ENCODE measurements around the gene CSTPP1.

CSTPP1 gene

DNA sequence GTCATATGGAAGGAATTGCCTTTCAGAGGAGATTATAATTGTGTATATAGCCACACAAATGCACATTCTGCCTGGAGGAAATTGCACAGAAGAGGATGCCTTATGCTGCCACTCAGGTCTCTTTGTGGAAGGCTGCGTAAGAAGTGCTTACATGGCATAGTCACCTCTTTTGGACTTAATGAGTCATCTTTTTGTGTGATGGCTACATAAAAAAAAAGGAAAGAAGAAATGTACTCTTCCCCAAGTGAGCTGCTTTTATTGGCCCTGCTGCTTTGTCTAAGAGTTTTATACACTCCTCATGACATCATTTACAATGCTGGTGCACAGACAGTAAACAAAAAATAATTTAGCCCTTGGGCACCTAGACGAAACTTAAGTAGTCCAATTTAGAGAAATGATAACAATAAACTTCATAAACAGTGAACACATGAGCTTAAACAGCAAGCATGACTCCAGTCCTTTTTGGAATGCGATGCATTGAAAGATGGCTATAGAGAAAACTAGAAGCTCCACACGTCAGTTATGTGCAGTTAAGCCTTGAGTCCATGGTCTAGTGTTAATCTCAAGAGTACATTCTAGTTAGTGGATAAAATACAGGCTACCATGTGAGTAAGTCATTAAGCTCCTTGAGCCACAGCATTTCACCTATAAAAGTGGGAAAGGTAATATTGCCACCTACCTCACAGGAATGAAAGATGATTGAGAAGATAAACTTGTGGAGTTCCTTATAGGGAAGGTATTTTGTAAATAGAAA is 12.0 kb downstream of the CSTPP1 start:
- TF ChIP-seq, protein P1, sequence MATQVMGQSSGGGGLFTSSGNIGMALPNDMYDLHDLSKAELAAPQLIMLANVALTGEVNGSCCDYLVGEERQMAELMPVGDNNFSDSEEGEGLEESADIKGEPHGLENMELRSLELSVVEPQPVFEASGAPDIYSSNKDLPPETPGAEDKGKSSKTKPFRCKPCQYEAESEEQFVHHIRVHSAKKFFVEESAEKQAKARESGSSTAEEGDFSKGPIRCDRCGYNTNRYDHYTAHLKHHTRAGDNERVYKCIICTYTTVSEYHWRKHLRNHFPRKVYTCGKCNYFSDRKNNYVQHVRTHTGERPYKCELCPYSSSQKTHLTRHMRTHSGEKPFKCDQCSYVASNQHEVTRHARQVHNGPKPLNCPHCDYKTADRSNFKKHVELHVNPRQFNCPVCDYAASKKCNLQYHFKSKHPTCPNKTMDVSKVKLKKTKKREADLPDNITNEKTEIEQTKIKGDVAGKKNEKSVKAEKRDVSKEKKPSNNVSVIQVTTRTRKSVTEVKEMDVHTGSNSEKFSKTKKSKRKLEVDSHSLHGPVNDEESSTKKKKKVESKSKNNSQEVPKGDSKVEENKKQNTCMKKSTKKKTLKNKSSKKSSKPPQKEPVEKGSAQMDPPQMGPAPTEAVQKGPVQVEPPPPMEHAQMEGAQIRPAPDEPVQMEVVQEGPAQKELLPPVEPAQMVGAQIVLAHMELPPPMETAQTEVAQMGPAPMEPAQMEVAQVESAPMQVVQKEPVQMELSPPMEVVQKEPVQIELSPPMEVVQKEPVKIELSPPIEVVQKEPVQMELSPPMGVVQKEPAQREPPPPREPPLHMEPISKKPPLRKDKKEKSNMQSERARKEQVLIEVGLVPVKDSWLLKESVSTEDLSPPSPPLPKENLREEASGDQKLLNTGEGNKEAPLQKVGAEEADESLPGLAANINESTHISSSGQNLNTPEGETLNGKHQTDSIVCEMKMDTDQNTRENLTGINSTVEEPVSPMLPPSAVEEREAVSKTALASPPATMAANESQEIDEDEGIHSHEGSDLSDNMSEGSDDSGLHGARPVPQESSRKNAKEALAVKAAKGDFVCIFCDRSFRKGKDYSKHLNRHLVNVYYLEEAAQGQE (IDR thresholded peaks at IDR 0.05; ENCODE audit: insufficient read depth in 1 of 2, low read depth in 2 of 2, low read length in 2 of 2) = no peak
- TF ChIP-seq FOXP2 (optimal IDR thresholded peaks at IDR 0.05; ENCODE audit: borderline replicate concordance, extremely low read depth, extremely low read length, insufficient read depth) = no peak
- no peak for TF ChIP-seq POLR2AphosphoS5 (IDR thresholded peaks at IDR 0.05; ENCODE audit: low read depth, low read length)
- TF ChIP-seq SIN3A (IDR thresholded peaks at IDR 0.05; ENCODE audit: borderline replicate concordance, insufficient read depth, low read length) = no peak
- no peak for TF ChIP-seq TAF1 (IDR thresholded peaks at IDR 0.05; ENCODE audit: borderline replicate concordance, insufficient read depth, low read length)

DNA sequence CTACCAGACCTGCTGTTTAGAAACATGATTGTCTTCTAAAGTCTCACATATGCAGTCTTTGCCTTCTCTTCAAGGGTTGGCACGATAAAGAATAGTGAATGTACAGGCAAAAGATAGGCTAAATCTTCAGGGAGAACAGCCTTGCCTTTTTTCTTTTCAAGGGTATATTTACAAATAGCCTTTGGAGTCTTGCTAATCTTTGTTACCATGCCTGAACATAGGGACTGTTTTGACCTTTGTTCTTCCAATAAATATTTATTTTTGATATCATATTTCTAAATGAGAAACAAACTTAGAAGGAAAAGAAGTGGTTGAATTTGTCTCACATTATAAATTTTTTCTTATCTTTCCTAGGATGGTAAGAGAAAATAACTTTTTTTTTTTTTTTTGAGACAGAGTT is 12.7 kb downstream of the CSTPP1 start:
- no peak for TF ChIP-seq POLR2AphosphoS5 (IDR thresholded peaks at IDR 0.05; ENCODE audit: low read depth, low read length)

DNA sequence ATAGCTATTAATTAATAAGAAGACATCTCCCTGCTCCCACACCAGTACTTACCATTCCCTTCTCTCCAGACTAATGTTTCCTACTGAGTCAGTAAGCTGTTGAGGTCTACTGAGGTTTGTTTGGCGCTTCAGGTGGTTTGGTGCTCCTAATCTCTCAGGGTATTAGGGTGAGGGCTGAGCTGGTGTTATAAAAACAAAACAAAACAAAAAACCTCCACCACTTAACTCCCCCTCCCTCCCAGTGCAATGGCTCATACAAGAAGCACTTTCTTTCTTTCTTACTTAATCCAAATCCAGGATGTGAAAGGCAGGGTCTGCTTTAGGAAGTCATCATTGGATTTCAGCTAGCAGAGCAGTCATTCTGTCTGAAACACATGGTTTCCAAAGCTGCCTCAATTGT is 15.3 kb downstream of the CSTPP1 start:
- TF ChIP-seq FOXP2 (optimal IDR thresholded peaks at IDR 0.05; ENCODE audit: borderline replicate concordance, extremely low read depth, extremely low read length, insufficient read depth) (no peak), POLR2AphosphoS5 (IDR thresholded peaks at IDR 0.05; ENCODE audit: low read depth, low read length) (no peak)
- TF ChIP-seq, protein P1 (IDR thresholded peaks at IDR 0.05; ENCODE audit: insufficient read depth in 1 of 2, low read depth in 2 of 2, low read length in 2 of 2) = no peak

DNA sequence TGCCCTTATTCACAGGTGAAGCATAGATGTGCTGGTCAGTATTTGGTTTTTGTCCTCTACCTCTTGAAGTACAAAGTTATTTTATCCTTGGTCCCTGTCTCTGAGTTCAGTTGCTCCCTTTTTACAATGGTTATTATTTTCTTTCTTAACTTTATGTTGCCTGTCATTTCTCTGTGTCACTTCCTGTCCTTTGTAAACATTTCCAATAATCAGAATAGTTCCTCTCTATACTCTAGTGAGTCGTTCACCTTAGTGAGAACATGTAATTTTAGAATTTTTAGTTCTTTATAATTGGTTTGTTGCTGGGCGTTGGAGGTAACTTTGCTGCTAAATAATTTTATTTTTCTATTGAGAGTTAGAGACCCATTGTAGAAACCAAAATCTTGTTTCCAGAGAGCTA is 16.0 kb downstream of the CSTPP1 start:
- TF ChIP-seq FOXP2 (optimal IDR thresholded peaks at IDR 0.05; ENCODE audit: borderline replicate concordance, extremely low read depth, extremely low read length, insufficient read depth) (no peak), TAF1 (IDR thresholded peaks at IDR 0.05; ENCODE audit: borderline replicate concordance, insufficient read depth, low read length) (no peak), SIN3A (IDR thresholded peaks at IDR 0.05; ENCODE audit: borderline replicate concordance, insufficient read depth, low read length) (no peak), POLR2AphosphoS5 (IDR thresholded peaks at IDR 0.05; ENCODE audit: low read depth, low read length) (no peak)
- TF ChIP-seq, protein P1 (IDR thresholded peaks at IDR 0.05; ENCODE audit: insufficient read depth in 1 of 2, low read depth in 2 of 2, low read length in 2 of 2) = no peak

DNA sequence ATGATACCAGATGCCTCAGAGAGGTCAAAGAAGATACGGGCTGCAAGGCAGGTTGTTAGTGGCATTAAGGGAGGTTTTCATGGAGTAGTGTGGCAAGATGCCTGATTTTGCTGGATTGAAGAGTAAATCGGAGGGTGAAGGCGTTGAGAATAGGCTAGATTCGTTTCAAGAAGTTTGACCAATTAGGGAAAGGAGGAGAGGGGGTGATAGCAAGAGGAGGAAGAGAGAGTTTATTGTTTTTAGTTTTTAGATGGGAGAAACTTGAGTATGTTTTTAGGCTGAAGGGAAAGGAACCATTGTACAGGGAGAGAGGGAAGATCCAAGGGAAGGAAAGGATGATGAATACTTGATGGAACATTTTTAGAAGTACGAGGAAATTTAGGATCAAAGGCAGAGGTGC is 16.5 kb downstream of the CSTPP1 start:
- TF ChIP-seq, protein P1 (IDR thresholded peaks at IDR 0.05; ENCODE audit: insufficient read depth in 1 of 2, low read depth in 2 of 2, low read length in 2 of 2) = no peak
- TF ChIP-seq FOXP2 (optimal IDR thresholded peaks at IDR 0.05; ENCODE audit: borderline replicate concordance, extremely low read depth, extremely low read length, insufficient read depth) = no peak
- no peak for TF ChIP-seq TAF1 (IDR thresholded peaks at IDR 0.05; ENCODE audit: borderline replicate concordance, insufficient read depth, low read length)
- TF ChIP-seq POLR2AphosphoS5 (IDR thresholded peaks at IDR 0.05; ENCODE audit: low read depth, low read length) = no peak
- no peak for TF ChIP-seq SIN3A (IDR thresholded peaks at IDR 0.05; ENCODE audit: borderline replicate concordance, insufficient read depth, low read length)

Data from PFSK-1 (cell line).